ENCODE results near the gene GGCX. TPM values are rescaled to one million over a fixed set of nuclear protein-coding genes. Genes with fewer than 3 reads are reported as not detected.

Gene GGCX
- total RNA-seq, 1 donor from 2014 or later, result 27.9 TPM

- no peaks in the 10 kb centered on the region for H3K36me3 ChIP-seq (ENCODE audit: control insufficient read depth, insufficient read depth, low read length)
- DNase-seq (ENCODE audit: low read depth), result no peak
- FAIRE-seq, result no peak
- TF ChIP-seq CTCF (IDR thresholded peaks at IDR 0.05; ENCODE audit: insufficient read depth, low read length, severe bottlenecking), result no peak
- no peak overlapping the region for H3K4me3 ChIP-seq (ENCODE audit: low read depth, low read length)
- H3K27me3 ChIP-seq (ENCODE audit: control insufficient read depth, insufficient read depth, low read length), result no peaks in the 10 kb centered on the region
These were observed 50.1 kb downstream of the GGCX start for GRCh38 chr2:85511008-85511811.

GRCh38 chr2:85506768-85507181 lies 54.5 kb downstream of the GGCX start:
- H3K4me3 ChIP-seq (ENCODE audit: low read depth, low read length), result no peak overlapping the region
- no peak for TF ChIP-seq CTCF (IDR thresholded peaks at IDR 0.05; ENCODE audit: insufficient read depth, low read length, severe bottlenecking)
- H3K36me3 ChIP-seq (ENCODE audit: control insufficient read depth, insufficient read depth, low read length), result no peaks in the 10 kb centered on the region
- FAIRE-seq, result no peak
- no peaks in the 10 kb centered on the region for H3K27me3 ChIP-seq (ENCODE audit: control insufficient read depth, insufficient read depth, low read length)
- no peak for DNase-seq (ENCODE audit: low read depth)

- FAIRE-seq (no peak), DNase-seq (ENCODE audit: low read depth) (no peak)
- no peak for TF ChIP-seq CTCF (IDR thresholded peaks at IDR 0.05; ENCODE audit: insufficient read depth, low read length, severe bottlenecking)
- Histone ChIP-seq H3K36me3 (ENCODE audit: control insufficient read depth, insufficient read depth, low read length) (no peaks in the 10 kb centered on the region), H3K4me3 (ENCODE audit: low read depth, low read length) (no peak overlapping the region), H3K27me3 (ENCODE audit: control insufficient read depth, insufficient read depth, low read length) (no peaks in the 10 kb centered on the region)
These were observed 55.6 kb downstream of the GGCX start for GRCh38 chr2:85505551-85506238.

GRCh38 chr2:85504778-85505261 lies 56.5 kb downstream of the GGCX start:
- TF ChIP-seq CTCF (IDR thresholded peaks at IDR 0.05; ENCODE audit: insufficient read depth, low read length, severe bottlenecking), result no peak
- peak; percentile 95 for FAIRE-seq
- DNase-seq (ENCODE audit: low read depth), result peak; percentile 100
- Histone ChIP-seq H3K27me3 (ENCODE audit: control insufficient read depth, insufficient read depth, low read length) (no peaks in the 10 kb centered on the region), H3K4me3 (ENCODE audit: low read depth, low read length) (no peak overlapping the region), H3K36me3 (ENCODE audit: control insufficient read depth, insufficient read depth, low read length) (no peaks in the 10 kb centered on the region)

- DNase-seq (ENCODE audit: low read depth), result no peak
- FAIRE-seq, result no peak
- no peaks in the 10 kb centered on the region for H3K36me3 ChIP-seq (ENCODE audit: control insufficient read depth, insufficient read depth, low read length)
- H3K4me3 ChIP-seq (ENCODE audit: low read depth, low read length), result no peak overlapping the region
- H3K27me3 ChIP-seq (ENCODE audit: control insufficient read depth, insufficient read depth, low read length), result no peaks in the 10 kb centered on the region
- no peak for TF ChIP-seq CTCF (IDR thresholded peaks at IDR 0.05; ENCODE audit: insufficient read depth, low read length, severe bottlenecking)
These were observed 57.2 kb downstream of the GGCX start for GRCh38 chr2:85503851-85504777.
